GM18951 (cell line): ENCODE results near the gene NOC2L.

ENCODE experiments used
- POLR2A ChIP-seq: IDR thresholded peaks from 4 replicates; pipeline ENCODE4 v1.6.1; 2011; ENCODE audit warnings: mild to moderate bottlenecking; ENCODE audit not compliant: insufficient read length, insufficient read depth; ENCODE audit errors: extremely low read depth
- in situ Hi-C: fragments of 300-500 bp; cut with MboI; formaldehyde crosslinking; loops from one replicate; pipeline ENCODE4 v1.12.0; 2022; ENCODE audit warnings: low sequenced_read_pairs, mixed read lengths, inconsistent platforms; ENCODE audit not compliant: unreplicated experiment

NOC2L gene

DNA sequence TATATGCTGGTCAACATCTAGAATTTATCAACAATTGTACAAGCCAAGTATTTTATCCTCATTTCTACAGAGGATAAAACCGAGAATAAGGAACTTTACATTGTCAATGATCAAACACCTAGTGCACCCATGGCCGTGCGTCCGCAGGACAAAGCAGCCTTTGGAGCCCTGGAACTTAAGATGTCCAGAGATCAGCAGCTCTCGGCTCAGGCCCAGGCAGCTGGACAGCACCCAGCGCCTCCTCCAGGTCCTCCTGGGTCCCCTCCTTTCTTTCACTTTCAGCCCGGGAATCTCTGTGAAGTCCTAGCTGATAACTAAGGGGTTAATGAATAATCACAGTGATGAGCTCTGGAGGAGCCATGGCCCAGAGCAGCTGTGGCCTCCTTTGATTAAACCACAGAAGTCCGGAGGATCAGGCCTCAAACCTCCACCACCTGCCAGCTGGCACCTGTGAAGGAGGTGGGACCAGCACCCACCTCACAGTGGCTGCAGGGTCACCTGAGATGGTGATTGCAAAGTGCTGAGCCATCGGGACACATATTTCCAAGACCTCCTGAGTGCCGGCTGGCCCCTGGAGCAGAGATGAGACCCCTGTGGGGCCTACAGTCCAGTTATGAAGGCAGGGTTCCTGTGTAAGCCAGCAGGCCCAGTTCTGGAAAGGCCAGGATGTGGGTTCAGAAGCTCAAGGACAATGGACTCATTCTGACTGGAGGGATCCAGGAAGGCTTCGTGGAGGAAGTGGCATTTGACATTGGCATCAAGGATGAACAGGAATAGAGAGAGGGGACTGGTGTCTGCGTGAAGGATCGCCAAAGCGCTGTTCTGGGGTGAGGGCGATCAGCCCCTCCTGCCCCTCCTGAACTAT is 46.9 kb downstream of the NOC2L start:
- no peak for TF ChIP-seq POLR2A
- in situ Hi-C loops = no loop called here

DNA sequence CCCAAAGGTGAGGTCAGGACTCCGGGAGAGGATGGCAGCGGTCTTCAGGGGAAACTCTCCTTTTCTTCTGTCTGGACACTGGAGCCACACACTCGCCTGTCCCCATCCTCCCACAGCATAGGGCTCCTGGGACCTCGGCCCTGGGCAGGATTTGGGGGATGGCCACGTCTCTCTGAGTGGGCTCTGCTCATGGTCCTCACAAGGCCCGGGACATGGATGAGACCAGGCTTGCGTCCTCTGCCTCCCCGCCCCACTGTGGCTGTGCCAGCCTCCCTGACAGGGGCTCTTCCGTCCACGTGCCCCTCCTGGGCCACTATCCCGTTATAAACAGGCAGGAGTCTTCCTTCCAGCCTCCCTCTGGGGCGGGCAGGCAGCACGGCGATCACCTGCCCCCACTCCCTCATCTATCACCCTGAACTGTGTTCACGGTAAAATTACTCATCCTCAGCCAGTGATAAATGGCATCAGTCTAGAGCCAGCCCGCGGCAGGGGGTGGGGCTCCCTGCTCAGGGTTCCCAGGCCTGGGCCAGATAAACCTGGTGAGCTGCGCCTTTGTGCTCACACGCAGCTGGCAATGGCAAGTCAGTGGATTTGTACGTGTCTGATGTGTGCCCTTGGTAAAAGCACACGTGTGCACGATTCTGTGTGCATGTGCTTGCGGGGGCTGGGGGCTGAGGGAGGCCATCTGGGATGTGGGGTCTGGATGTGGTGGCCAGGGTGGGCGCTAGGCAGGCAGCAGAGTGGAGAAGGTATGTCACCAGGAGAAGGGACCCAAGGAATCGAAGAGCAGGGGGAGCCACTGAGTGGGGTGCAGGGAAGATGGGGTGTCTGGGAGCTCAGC is 48.0 kb downstream of the NOC2L start:
- in situ Hi-C loops = no loop called here
- no peak for TF ChIP-seq POLR2A

DNA sequence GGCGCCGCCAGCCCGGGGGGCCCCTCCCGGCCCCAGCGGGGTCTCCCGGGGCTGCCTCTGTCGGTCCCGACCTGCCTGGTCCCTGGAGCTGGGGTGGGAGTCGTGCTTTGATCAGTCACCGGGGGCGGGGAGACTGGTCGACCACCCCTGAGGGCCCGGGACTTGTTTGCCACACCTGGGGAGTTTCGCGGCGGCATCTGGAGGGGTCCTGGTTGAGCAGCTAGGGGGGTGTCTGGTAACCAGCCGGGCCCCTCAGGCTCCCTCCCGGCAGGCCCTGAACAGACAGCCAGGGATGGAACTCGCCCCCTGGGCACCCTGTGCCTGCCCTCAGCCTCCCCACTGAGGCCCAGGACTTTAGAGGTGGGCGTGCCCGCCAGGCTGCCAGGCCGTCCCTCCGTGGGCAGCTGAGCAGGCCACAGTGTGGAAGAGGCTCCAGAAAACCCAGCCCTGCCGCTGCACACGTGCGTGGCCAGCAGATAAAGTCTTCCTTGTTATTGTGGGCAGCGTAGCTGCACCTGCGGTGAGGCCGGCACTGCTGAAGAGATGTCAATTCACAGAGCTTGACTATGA is 48.7 kb downstream of the NOC2L start:
- no peak for TF ChIP-seq POLR2A
- in situ Hi-C loops = no loop called here

DNA sequence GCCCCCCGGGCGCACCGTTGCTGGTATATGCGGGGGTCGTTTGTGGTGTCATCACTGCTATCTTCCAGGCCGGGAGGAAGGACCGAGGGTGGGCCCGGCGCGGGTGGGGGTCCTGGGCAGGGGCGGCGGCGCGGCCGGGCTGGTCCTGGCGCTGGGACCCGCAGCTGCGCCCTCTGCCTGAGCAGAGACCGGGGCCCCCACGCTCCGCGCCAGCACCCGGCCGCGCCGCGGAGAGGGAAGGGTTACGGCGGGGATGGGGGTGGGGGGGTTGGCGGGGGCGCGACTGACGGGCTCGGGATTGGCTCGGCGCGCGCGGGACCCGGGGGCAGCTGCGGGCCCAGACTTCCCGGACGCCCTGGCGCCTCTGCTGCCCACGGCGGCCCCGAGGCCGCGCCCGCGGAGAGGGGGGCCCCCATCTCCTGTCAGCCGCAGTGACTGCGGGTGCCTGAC is 49.2 kb downstream of the NOC2L start:
- TF ChIP-seq POLR2A = no peak
- in situ Hi-C loops = no loop called here

DNA sequence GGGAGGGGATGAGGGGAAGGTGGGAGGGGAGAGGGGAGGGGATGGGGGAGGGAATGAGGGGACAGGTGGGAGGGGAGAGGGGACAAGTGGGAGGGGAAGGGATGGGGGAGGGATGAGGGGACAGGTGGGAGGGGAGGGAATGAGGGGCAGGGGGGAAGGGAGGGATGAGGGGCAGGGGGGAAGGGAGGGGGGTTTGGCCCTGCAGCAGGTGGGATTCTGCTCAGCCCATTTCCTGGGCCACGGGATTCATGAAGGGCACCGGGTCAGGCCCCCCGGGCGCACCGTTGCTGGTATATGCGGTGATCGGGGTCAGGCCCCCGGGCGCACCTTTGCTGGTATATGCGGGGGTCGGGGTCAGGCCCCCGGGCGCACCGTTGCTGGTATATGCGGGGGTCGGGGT is 50.4 kb downstream of the NOC2L start:
- in situ Hi-C loops = no loop called here
- TF ChIP-seq POLR2A = no peak

DNA sequence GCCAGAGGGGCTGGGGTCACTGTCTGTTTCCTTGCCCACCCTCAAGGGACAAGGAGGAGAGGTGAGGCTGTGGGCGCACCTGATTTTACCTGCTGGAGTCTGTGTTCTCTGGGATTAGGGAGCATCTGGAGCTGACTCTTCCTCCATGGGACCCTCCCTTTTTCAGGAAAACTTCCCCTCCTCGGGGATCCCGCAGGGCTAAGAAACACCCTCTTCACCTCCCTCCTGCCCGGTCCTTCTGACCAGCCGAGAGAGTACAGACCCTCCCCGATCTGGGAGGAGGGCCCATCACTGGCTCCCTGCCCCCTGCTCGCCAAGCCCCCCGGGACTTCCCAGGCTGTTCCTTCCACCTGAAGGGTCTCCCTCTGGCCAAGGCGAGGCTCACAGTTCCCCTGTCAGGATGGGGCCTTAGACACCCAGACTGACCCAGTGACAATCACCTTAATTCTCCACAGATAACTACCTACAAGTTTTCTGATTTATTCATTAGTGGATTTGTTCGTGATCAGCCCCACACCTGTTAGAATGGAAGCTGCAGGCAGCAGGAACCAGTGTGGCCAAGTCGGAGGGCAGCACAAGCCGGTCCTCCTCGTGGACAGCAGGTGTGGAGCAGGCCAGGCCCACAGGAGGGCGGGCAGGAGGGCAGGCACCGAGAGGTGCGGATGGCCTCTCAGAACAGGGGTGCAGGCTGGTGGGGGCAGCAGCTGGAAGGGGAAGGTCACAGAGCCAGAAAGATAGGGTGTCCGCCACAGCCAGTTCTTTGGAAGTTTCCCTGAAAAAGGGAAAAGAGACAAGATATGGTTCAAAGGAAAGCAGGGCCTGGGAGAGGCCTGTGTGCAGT is 51.2 kb downstream of the NOC2L start:
- TF ChIP-seq POLR2A = no peak
- in situ Hi-C loops = no loop called here

DNA sequence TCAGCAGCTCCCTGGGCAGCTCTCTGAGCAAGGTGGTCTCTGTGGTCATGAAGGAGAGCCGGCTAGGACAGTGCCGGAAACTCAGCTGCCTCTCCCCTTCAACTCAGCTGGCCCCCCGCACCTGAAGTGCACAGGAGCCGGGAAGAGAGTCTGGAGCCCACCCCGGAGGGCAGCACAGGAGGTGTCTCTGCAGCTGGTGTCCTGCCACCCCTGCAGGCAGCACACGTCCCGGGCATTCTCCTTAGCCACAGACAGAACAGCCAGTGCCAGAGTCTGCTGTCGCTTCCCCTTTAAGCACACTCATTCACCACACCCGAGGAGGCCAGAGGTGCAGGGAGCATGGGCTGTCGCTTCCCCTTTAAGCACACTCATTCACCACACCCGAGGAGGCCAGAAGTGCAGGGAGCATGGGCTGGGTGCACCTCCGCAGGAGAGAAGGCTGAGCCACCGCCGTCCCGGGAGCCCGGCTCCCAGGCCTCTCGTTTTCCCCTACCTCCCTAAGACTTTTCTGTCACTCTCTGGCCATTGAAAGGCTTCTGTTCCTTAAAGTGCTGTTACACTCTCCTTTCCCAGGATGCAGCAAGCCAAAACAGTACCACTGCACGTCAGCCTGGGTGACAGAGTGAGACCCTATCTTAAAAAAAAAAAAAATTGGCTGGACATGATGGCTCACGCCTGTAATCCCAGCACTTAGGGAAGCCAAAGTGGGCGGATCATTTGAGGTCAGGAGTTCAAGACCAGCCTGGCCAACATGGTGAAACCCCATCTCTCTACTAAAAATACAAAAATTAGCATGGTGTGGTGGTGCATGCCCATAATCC is 52.2 kb downstream of the NOC2L start:
- no peak for TF ChIP-seq POLR2A
- in situ Hi-C loops = no loop called here

DNA sequence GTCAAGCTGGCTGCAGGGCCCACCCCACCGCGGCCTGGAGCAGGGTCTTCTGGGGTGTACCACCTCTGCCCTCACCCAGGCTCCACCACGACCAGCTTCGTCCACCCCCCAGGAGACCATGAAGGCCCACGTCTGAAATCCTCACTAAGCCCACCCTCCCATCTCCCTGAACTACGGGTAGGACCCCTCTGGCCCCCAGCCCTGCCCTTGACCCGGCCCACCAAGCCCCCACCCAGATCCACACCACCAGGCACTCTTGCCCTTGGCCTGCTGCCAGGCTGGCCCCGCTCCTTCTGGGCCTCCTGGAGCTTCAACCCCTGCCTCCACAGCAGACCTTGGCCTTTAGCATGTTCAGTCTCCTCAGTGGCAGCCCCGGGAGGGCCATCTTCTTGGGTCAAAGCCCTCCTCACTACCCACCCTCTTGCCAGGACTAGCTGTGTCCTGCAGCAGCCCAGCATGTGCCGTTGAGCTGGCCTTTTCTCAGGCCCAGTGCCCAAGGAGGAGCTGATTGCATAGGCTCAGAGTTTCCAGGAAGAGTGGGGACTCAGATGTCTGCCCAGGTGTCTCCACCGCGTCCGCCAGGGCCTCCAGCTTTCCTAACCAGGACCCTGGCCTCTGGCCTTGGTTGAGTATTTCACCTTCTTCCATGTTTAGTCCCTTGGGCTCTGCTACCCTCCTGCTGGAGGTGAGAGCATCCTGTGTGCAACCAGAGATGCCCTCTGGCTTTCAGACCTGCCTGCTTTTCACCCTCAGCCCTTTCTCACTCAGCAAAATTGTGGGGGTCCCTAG is 53.1 kb downstream of the NOC2L start:
- in situ Hi-C loops = no loop called here
- no peak for TF ChIP-seq POLR2A

DNA sequence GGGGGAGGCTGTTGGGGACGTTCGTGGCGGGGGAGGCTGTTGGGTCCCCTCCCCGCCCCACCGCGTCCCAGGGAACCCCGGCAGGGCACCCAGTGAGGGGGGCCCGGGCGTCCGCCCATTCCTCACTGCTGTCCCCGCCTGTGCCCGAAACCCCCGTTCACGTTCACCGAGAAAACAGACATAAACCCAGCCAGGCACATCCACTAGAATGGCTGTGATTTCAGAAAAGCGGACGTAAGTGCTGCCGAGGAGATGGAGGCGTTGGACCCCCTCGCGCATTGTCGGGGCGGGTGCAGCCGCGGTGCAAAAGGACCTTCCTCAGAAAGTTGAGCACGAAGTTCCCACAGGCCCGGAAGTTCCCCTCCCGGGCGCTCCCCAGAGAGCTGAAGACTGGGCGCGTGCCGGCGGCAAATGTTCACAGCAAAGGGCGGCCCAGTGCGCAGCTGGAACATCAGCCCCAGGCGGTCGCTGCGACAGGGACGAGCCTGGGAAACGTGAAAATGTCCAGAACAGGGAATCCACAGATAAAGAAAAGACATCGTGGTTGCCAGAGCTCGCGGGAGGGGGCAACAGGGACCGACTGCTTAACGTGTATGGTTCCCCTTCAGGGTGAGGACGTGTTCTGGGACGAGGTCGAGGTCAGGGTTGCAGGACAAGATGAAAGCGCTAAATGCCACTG is 53.8 kb downstream of the NOC2L start:
- peak; percentile 32 for TF ChIP-seq POLR2A
- in situ Hi-C loops = no loop called here

DNA sequence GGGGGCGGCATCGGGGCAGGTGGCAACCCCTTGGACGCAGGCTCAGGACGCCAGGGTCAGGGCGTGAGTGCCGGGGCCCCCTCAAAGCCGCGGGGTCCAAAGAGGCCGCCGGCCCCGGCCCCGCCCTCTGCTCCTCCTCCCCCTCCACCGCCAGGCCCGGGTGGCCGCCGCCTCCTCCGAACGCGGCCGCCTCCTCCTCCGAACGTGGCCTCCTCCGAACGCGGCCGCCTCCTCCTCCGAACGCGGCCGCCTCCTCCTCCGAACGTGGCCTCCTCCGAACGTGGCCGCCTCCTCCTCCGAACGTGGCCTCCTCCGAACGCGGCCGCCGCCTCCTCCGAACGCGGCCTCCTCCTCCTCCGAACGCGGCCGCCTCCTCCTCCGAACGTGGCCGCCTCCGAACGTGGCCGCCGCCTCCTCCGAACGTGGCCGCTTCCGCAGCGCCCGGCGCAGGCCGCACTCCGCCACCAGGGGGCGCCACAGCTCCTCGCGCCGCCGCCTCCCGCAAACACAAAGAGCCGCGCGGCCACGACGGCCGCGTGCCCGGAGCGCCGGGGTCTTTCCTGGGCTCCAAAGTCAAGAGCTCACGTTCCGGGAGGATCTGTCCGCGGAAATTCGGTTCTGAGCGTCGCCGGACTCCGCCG is 54.6 kb downstream of the NOC2L start:
- TF ChIP-seq POLR2A = peak; percentile 34
- in situ Hi-C loops = no loop called here
